HL-60/S4 treated with retinoic acid at 250 ng/mL for 4 days and 3 days (cell line): Measurements from ENCODE around the gene PANK2.

ENCODE experiments used
- in situ Hi-C: fragments of 300-500 bp; cut with MboI; formaldehyde crosslinking; loops from 2 replicates; pipeline ENCODE4 v1.7.0; 2022; ENCODE audit warnings: low sequenced_read_pairs

PANK2 gene

GRCh38 chr20:3973705-3974104 lies 84.5 kb downstream of the PANK2 start:
- in situ Hi-C loops: no loop called here

- in situ Hi-C loops: no loop called here
These were observed 87.3 kb downstream of the PANK2 start for GRCh38 chr20:3976511-3976910.
